D721Med (cell line): ENCODE data around the gene AFF1.

Experiments used
- DNase-seq: peaks from one replicate; pipeline ENCODE4 v3.0.0; 2011; ENCODE audit warnings: low spot score; ENCODE audit not compliant: insufficient read length
- FAIRE-seq: peaks from 2 replicates; lab custom pipeline; 2011; peaks lifted over from hg19 to GRCh38; lab: Jason Lieb, UNC
- TF ChIP-seq, protein P1 (sequence below): IDR thresholded peaks from 2 replicates; pipeline ENCODE4 v1.5.1; 2012; ENCODE audit warnings: mild to moderate bottlenecking, control low read depth; ENCODE audit not compliant: insufficient read depth; ENCODE audit errors: missing control alignments

The AFF1 gene

DNA sequence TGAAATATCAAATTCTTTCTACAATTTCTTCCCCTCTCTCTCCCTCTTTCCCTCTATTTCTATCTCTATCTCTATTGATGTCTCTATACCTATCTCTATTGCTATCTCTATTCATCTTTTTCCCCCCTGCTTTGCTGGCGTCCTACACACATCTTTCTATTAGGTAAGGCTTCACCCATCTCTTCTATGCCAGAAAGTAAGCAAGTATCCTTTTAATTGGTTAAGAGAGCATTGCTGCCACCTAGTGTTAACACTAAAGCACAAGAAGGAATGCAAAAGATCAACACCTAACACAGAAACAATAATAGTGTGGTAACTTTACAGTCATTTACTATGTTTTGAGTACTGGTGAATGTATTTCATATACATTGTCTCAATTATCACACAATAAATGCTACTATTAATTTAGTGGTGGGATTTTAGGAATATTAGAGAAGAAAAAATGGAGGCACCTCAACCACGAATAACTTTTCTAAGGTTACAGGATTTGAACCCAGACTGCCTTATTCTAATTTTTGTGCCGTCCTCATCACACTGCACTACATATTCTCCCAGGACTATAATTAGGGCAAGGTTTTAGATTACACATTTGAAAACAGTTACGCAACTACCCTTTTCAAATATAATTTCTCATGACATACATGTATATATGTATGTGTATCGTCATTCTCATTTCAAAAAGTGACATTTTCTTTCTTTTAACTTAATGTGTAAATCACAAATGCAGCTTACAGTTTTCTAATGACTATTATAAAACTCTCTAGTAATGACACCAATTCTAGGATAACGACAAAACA lies 38.9 kb upstream of the AFF1 start:
- DNase-seq (no peak), FAIRE-seq (peak; percentile 94)
- TF ChIP-seq, protein P1, sequence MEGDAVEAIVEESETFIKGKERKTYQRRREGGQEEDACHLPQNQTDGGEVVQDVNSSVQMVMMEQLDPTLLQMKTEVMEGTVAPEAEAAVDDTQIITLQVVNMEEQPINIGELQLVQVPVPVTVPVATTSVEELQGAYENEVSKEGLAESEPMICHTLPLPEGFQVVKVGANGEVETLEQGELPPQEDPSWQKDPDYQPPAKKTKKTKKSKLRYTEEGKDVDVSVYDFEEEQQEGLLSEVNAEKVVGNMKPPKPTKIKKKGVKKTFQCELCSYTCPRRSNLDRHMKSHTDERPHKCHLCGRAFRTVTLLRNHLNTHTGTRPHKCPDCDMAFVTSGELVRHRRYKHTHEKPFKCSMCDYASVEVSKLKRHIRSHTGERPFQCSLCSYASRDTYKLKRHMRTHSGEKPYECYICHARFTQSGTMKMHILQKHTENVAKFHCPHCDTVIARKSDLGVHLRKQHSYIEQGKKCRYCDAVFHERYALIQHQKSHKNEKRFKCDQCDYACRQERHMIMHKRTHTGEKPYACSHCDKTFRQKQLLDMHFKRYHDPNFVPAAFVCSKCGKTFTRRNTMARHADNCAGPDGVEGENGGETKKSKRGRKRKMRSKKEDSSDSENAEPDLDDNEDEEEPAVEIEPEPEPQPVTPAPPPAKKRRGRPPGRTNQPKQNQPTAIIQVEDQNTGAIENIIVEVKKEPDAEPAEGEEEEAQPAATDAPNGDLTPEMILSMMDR, result peak; percentile 89

DNA sequence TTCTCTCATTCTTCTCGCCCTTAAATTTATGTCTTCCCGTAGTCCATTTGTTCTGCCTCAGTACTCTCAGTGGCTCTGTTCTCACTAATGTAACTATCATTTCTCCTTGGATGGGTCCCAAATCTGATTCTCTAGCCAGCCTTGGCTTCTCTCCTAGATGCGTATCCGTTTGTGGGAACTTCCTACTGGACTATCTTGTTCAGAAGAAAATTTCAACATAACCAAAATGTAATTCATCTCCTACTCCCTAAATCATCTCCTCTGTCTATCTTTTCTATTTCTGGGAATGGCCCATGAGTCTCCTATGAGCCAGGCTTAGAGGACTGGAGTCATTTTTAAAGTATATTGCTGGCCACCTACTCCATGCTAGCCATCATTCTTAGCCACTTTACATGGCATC lies 38.2 kb upstream of the AFF1 start:
- FAIRE-seq (no peak), DNase-seq (no peak)
- TF ChIP-seq, protein P1, result no peak

DNA sequence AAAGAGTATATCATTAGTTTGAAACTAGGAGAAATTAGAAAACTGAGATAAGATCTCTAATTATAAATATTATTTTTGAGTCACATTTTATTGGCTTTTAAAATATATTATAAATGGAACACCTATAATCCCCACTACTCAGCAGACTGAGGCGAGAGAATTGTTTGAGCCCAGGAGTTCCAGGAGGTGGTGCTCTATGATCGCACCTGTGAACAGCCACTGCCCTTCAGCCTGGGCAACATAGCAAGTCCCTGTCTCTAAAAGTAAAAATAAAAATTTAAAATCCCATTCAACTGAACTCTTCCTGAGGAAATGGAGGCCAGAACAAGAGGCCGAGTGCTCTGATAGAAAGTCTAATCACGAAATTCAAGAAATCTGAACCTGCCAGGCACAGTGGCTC lies 36.2 kb upstream of the AFF1 start:
- TF ChIP-seq, protein P1, result peak; percentile 25
- DNase-seq, result no peak
- FAIRE-seq, result no peak

DNA sequence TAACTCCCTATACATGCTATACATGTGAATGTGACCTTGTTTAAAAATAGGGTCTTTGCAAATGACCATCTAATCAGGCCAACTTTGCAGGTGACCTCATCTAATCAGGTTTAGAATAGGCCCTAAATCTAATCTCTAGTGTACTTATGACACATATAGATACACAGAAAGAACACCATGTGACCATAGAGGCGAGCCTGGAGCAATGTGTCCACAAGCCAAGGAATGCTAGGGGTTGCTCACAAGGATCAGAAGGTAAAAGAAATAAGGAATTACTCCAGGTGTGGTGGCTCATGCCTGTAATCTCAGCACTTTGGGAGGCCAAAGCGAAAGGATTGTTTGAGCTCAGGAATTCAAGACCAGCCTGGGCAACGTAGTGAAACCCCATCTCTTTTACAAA lies 32.9 kb upstream of the AFF1 start:
- FAIRE-seq, result no peak

DNA sequence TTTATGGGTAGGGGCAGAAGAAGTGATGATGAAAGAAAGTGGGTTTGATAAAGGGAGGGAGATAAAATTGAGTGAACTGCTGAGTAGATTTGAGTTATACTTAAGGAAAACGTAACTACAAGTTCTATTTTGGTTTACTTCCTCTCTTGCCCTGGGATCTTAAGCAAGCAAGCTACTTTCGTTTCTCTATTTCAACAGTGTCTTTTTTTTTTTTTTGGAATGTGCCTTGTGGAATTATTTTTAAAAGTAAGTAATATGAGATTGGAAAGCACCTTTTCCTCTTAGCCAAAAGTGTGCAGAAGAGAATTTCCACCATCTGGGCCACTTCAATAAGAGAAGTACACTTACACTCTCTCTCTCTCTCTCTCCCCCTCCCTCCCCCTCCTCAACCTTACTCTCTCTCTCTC lies 26.6 kb upstream of the AFF1 start:
- TF ChIP-seq, protein P1, result no peak
- no peak for FAIRE-seq
- no peak for DNase-seq

More for the DNA sequence above, 32.9 kb upstream of the AFF1 start:
- TF ChIP-seq, protein P1, result no peak
- no peak for DNase-seq

DNA sequence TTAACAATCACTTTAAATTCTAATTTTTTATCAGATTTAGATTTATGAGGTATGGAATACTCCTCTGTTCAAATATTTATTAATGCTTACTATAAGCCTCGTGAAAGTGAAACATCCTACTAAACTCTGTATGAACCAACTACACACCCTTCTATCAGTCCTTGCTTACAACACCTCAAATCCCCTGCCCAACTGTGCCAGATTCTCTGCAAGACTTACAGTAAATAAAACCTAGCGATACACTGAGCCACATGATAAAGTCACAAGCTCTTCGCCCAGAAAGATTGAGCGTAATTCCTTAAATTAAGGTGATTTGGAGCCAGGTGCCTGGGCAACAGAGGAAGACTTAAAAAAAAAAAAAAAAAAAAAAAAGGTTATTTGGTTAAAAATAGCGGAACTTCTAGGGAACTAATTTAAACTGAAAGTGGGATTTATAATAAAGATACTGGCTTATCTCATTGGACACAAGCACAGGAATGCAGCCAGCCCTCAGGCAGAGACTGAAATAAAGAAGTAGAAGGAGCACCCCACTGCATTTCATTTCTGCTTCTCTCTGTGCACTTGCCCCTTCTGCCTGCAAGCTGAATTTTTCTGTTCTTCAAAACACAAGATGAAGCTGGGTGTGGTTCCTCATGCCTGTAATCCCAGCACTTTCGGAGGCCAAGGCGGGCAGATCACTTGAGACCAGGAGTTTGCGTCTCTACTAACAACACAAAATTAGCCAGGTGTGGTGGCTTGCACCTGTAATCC lies 25.1 kb upstream of the AFF1 start:
- TF ChIP-seq, protein P1, result no peak
- DNase-seq (no peak), FAIRE-seq (no peak)
